C4-2B (cell line): ENCODE data around the gene PTPRN.

Source experiments
- CTCF ChIP-seq: fragments of 450-650 bp; conservative IDR thresholded peaks from 2 replicates; pipeline ENCODE4 v1.5.1; 2017; ENCODE audit warnings: mild to moderate bottlenecking
- ZFX ChIP-seq: fragments of 450-650 bp; IDR thresholded peaks from 2 replicates; pipeline ENCODE4 v1.6.1; 2017

GRCh38 chr2:219252900-219253752 lies 56.1 kb downstream of the PTPRN start, which contains the start of gene TUBA4B:
- TF ChIP-seq CTCF (no peak), ZFX (peak; percentile 41; the same call in 1 of the 2 replicates)
